PC-3 (cell line): ENCODE results near the gene RASAL2. TPM values are rescaled to one million over a fixed set of nuclear protein-coding genes. Genes with fewer than 3 reads are reported as not detected.
"Not testable (repeated sequence)": the region's sequence is repeated elsewhere in the genome, so short reads cannot be mapped to it uniquely, and the experiment has no call there.

Experiments
- ATAC-seq: fragments of 200-7000 bp; cut with Tn5 transposase; 2 replicates; pipeline ENCODE4 v1.9.1; 2020; ENCODE audit warnings: mild to moderate bottlenecking, moderate library complexity
- BruUV-seq: library from RNA; stranded (reverse); fragments of 400-500 nt; replicated peaks from 2 replicates; lab custom pipeline; 2021; lab: Mats Ljungman, UMichigan
- CTCF ChIA-PET: fragments of 300-600 bp; sonication (Branson Sonifier 250); formaldehyde crosslinking; loops from one replicate; lab custom pipeline; 2022; ENCODE audit warnings: antibody characterized with exemption; lab: Charles Lee
- POLR2A ChIA-PET: fragments of 300-600 bp; sonication (Branson Sonifier 250); formaldehyde crosslinking; loops from one replicate; lab custom pipeline; 2022; ENCODE audit warnings: antibody characterized with exemption; ENCODE audit not compliant: unreplicated experiment; lab: Charles Lee
- DNase-seq: peaks from one replicate; pipeline ENCODE4 v3.0.0-alpha.2; 2015
- H2AFZ ChIP-seq: fragments of 300-600 bp; sonication (generic); 2 replicates; pipeline ENCODE4 v1.6.0; 2016; ENCODE audit warnings: antibody characterized with exemption, low read length
- H3F3A ChIP-seq: fragments of 300-600 bp; sonication (generic); one replicate; pipeline ENCODE4 v1.6.0; 2017; ENCODE audit warnings: antibody characterized with exemption, low read length, control low read depth, mild to moderate bottlenecking; ENCODE audit not compliant: unreplicated experiment
- H3K27ac ChIP-seq: fragments of 300-600 bp; sonication (generic); 2 replicates; pipeline ENCODE4 v1.5.1; 2016; ENCODE audit warnings: mild to moderate bottlenecking, low read length
- H3K27me3 ChIP-seq: fragments of 300-600 bp; sonication (generic); 2 replicates; pipeline ENCODE4 v1.6.1; 2016; ENCODE audit warnings: low read length, mixed read lengths
- H3K36me3 ChIP-seq: fragments of 300-600 bp; sonication (generic); 2 replicates; pipeline ENCODE4 v1.6.1; 2016; ENCODE audit warnings: low read depth, mixed run types, low read length, mixed read lengths
- H3K4me1 ChIP-seq: fragments of 300-600 bp; sonication (generic); 2 replicates; pipeline ENCODE4 v1.5.1; 2016; ENCODE audit warnings: low read length; ENCODE audit not compliant: insufficient read depth
- H3K4me2 ChIP-seq: fragments of 300-600 bp; sonication (generic); 2 replicates; pipeline ENCODE4 v1.6.0; 2016; ENCODE audit warnings: low read length
- H3K4me3 ChIP-seq: fragments of 300-600 bp; sonication (generic); 2 replicates; pipeline ENCODE4 v1.5.1; 2016; ENCODE audit warnings: mild to moderate bottlenecking, low read length, mixed read lengths
- H3K79me2 ChIP-seq: fragments of 300-600 bp; sonication (generic); 2 replicates; pipeline ENCODE4 v1.6.1; 2017; ENCODE audit warnings: low read length, mixed read lengths
- H3K9ac ChIP-seq: fragments of 300-600 bp; sonication (generic); 2 replicates; pipeline ENCODE4 v1.6.0; 2016; ENCODE audit warnings: mild to moderate bottlenecking, low read length
- H3K9me2 ChIP-seq: fragments of 300-600 bp; sonication (generic); replicated peaks from 2 replicates; pipeline ENCODE4 v1.6.1; 2016; ENCODE audit warnings: mixed run types, low read length, mixed read lengths
- H3K9me3 ChIP-seq: fragments of 300-600 bp; sonication (generic); 2 replicates; pipeline ENCODE4 v1.6.1; 2016; ENCODE audit warnings: low read length, mixed read lengths
- H4K20me1 ChIP-seq: fragments of 300-600 bp; sonication (generic); 2 replicates; pipeline ENCODE4 v1.6.1; 2016; ENCODE audit warnings: low read length, mixed read lengths
- EZH2 ChIP-seq: fragments of 300-600 bp; sonication (generic); IDR thresholded peaks from one replicate; pipeline ENCODE4 v1.6.1; 2017; ENCODE audit warnings: antibody characterized with exemption, mild to moderate bottlenecking, low read length; ENCODE audit not compliant: unreplicated experiment
- EZH2phosphoT487 ChIP-seq: fragments of 300-600 bp; sonication (generic); IDR thresholded peaks from 2 replicates; pipeline ENCODE4 v1.6.1; 2018; ENCODE audit warnings: mild to moderate bottlenecking, antibody characterized with exemption, low read length, borderline replicate concordance
- intact Hi-C: fragments of 100-400 bp; cut with micrococcal nuclease; formaldehyde crosslinking; loops from 2 replicates; pipeline ENCODE4 v1.9.0; 2023
- total RNA-seq: library from RNA; depleted of rRNA; stranded (reverse); fragments of >200 nt; gene quantifications from 2 replicates; pipeline ENCODE4 v1.2.3, GENCODE V29; 2014
- TF ChIP-seq, protein P1 (sequence below): fragments of 300-600 bp; sonication (generic); conservative IDR thresholded peaks from 2 replicates; pipeline ENCODE4 v1.5.1; 2017; ENCODE audit warnings: antibody characterized with exemption, low read depth, mild to moderate bottlenecking, low read length

RASAL2 gene
- total RNA-seq, 1 experiment from 2014 or later = 7.9 TPM

DNA sequence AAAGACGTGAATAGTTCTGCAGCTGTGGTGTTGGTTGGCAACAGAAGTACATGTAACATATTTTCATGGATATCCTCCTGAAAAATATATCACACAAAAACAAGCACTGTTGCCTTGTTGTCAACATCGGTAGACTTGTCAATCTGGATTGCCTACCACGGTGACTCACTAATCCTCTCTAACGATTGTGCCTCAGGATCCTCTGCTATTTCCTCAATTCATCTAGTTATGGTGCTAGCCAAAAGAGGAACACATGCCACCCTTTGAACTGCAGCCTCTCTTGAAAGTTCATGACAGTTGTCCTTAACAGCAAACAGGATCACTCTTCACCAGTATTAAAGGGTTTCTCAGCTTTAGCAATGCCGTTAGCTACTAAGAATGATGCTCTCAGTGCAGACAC, 25.7 kb downstream of the RASAL2 start:
- no peaks in the 10 kb centered on the region for H3K9me2 ChIP-seq
- CTCF ChIA-PET = no interaction called here
- H2AFZ ChIP-seq = no peak overlapping the region
- TF ChIP-seq EZH2 (no peak), EZH2phosphoT487 (no peak)
- TF ChIP-seq, protein P1, sequence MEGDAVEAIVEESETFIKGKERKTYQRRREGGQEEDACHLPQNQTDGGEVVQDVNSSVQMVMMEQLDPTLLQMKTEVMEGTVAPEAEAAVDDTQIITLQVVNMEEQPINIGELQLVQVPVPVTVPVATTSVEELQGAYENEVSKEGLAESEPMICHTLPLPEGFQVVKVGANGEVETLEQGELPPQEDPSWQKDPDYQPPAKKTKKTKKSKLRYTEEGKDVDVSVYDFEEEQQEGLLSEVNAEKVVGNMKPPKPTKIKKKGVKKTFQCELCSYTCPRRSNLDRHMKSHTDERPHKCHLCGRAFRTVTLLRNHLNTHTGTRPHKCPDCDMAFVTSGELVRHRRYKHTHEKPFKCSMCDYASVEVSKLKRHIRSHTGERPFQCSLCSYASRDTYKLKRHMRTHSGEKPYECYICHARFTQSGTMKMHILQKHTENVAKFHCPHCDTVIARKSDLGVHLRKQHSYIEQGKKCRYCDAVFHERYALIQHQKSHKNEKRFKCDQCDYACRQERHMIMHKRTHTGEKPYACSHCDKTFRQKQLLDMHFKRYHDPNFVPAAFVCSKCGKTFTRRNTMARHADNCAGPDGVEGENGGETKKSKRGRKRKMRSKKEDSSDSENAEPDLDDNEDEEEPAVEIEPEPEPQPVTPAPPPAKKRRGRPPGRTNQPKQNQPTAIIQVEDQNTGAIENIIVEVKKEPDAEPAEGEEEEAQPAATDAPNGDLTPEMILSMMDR = no peak
- no peak overlapping the region for H3K9ac ChIP-seq
- H3F3A ChIP-seq = no peaks in the 10 kb centered on the region
- H4K20me1 ChIP-seq = no peaks in the 10 kb centered on the region
- H3K9me3 ChIP-seq = no peaks in the 10 kb centered on the region
- peaks cover 30% of the 10 kb centered on the region for H3K4me1 ChIP-seq
- BruUV-seq = no TSS peak
- H3K27ac ChIP-seq = 0 out of 2 replicates have a peak overlapping the region, but pooled peaks have one; percentile 20
- ATAC-seq (no peak; the same call in 1 of the 2 replicates), DNase-seq (peak; percentile 69)
- no peak overlapping the region for H3K4me3 ChIP-seq
- H3K4me2 ChIP-seq = peak overlapping the region; percentile 39
- 0 out of 2 replicates have a peak, but pooled peaks cover 4% of the 10 kb centered on the region for H3K36me3 ChIP-seq
- intact Hi-C loops = no loop called here
- H3K27me3 ChIP-seq = no peaks in the 10 kb centered on the region
- peaks cover 78% of the 10 kb centered on the region for H3K79me2 ChIP-seq
- POLR2A ChIA-PET = no interaction called here

DNA sequence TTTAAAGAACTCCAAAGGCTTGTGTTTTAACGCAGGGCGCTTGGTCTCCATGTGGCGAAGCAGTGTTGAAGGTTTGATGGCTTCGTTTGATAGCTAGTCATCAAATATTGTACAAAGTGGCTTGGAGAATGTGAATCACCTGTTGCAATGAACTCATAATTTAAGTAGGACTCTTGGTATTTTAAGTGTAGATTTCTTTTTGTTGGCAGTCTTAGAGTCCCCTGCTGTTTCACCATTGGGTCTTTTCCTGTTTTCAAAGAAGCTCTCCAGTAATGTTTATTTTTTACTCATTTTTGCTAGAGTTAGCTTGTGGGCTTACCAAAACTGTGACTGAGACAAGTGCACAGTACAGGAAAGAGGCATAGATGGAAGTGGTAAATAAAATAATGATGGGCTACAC, 26.2 kb downstream of the RASAL2 start:
- Histone ChIP-seq H2AFZ (no peak overlapping the region), H3K4me3 (no peak overlapping the region), H3K9me3 (no peaks in the 10 kb centered on the region), H3K36me3 (0 out of 2 replicates have a peak, but pooled peaks cover 4% of the 10 kb centered on the region), H4K20me1 (no peaks in the 10 kb centered on the region), H3F3A (no peaks in the 10 kb centered on the region), H3K9me2 (no peaks in the 10 kb centered on the region), H3K9ac (no peak overlapping the region), H3K4me2 (peak overlapping the region; percentile 39), H3K79me2 (peaks cover 77% of the 10 kb centered on the region), H3K27me3 (no peaks in the 10 kb centered on the region), H3K4me1 (peaks cover 35% of the 10 kb centered on the region), H3K27ac (0 out of 2 replicates have a peak overlapping the region, but pooled peaks have one; percentile 20)
- ChIA-PET CTCF (no interaction called here), POLR2A (no interaction called here)
- TF ChIP-seq EZH2phosphoT487 (no peak), EZH2 (no peak)
- TF ChIP-seq, protein P1 = no peak
- BruUV-seq = no TSS peak
- no peak for ATAC-seq
- intact Hi-C loops = no loop called here
- DNase-seq = no peak

DNA sequence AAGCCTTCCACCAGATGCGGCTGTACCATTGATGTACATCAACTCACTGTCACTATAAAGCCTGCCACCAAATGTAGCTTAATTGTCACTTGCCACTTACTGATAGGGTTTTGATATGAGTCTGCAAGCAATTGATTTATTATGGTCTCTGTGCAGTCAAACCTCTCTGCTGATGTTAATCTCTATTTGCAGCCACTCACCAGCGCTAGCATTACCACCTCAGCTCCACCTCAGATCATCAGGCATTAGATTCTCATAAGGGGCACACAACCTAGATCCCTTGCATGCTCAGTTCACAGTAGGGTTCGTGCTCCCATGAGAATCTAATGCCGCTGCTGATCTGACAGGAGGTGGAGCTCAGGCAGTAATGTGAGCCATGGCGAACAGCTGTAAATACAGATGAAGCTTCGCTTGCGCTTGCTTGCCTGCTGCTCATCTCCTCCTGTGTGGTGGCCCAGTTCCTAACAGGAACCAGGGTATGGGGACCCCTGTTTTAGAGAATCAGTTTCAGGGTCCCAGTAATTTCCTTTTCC, 26.7 kb downstream of the RASAL2 start:
- H2AFZ ChIP-seq, POLR2A ChIA-PET, H3K9me2 ChIP-seq, H3K27me3 ChIP-seq, H3F3A ChIP-seq, H3K4me3 ChIP-seq, H3K4me2 ChIP-seq, H3K27ac ChIP-seq, H3K9ac ChIP-seq, H3K9me3 ChIP-seq, ATAC-seq, CTCF ChIA-PET, DNase-seq, H3K36me3 ChIP-seq, H4K20me1 ChIP-seq, intact Hi-C loops, BruUV-seq: not testable (repeated sequence)
- Histone ChIP-seq H3K79me2 (peaks cover 72% of the 10 kb centered on the region), H3K4me1 (peaks cover 39% of the 10 kb centered on the region)
